Hematopoietic multipotent progenitor cell treated with erythropoietin and hydrocortisone succinate and interleukin-3 and kit ligand, for 4 days (in vitro differentiated cells): ENCODE data around the gene TCF4.
A peak's percentile ranks its signal among the peaks of the same experiment; 100 is the strongest.

Experiments
- DNase-seq: peaks from one replicate; pipeline ENCODE4 v3.0.0-alpha.2; 2015

Gene TCF4

DNA sequence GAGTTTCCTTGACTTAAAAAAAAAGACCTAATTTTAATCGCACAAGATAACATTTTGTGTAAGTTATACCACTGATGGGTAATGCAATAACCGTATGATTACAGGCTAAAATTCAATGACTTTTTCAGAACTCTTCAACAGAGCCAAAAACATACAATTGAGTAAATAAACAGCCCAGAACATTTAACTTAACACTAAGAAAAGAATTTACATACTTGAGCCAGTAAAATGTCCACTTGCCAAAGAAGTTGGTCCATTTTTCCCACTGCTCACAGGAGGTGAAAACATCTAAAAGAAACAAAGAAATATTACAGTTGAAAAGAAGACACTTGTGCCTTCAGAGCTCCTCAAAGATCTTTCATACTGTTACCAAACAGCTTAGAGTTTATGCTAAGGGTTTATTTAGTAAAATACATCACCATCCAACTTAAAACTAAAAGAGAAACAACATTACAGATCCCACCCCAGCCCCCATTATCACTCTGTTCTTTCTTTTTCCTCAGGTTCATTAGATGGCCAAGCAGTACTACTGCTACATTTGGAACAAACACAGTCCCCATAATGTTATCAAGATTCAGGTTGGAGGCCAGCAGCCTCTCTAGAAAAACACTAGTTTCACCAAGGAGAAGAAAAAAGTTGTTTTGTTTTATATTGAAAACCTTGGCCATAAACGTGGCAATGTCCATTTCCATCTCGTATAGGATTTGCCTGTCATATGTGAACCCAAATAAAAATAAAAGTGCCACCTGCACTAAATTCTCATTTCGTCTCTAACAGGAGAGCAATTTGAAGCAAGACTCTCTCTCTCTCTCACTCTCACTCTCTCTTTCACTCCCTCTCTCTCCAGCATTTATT lies 2.7 kb downstream of the TCF4 start:
- peak; percentile 29 for DNase-seq

DNA sequence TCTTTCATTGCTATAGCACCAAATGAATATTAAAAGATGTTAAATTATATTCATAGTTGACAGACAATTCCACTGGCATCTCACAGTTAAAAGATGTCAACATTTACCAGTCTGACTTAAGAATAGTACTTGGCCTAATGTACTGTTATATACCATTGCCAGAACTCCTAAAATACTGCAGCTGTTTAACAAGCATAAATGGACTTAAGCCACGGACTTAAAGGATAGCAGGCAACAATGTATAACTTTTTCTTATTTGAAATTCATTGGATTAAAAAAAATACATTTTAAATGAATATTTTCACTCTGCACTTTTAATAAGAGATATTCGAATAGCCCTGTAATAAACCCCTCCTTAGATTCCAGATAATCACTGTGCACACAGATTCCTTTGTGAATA lies 3.8 kb downstream of the TCF4 start:
- DNase-seq = no peak

DNA sequence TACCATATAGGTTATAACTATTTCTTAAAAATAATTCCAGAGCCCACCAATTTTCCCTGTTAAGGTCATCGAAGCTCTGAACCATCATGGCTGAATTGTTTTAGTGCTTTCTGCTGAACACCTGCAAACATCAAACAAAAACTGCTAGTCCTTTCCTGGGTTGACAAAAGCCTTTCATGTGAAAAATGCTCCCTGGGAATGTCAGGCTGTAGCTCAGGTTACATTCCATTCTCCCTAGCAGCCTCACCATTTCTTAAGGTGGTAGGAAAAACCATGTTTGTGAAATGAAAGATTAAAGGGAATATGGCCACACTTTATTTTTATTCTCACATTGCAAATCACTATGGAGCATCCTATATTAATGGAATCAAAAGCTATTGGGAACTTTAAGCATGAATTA lies 5.7 kb downstream of the TCF4 start:
- no peak for DNase-seq

DNA sequence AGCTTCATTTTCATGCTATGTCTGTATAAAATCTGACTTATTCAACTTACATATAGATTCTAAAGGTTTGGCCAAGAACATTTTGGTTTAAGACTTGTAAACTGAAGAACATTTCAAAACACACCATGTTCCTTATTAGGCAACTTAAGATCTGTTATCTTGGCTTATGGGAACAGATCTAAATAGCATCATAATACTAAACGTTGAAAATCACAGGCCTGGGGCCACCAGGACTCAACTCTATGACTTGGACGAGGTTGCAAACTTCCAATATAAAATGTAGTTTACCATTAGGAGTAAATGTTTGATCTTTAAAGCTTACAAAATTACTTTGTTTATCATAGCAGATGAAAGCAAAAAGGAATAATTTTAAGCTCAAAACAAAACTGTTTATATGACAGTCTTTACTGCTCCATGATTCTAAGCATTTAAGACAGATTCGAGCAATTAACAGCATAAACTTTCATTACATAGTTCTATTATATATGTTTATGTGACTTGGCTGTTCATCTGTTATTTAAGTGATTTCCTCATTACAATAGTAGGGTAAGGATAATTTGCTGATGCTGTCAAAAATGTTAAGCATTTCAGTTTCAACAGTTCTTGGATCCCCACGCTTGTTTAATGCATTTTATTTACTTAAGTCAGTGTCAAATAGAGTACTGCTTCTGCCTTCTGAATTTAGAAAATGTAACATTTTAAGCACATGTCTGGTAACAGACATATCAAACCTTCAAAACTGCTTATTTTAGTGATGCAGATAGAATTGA lies 8.3 kb downstream of the TCF4 start:
- DNase-seq = peak; percentile 41

DNA sequence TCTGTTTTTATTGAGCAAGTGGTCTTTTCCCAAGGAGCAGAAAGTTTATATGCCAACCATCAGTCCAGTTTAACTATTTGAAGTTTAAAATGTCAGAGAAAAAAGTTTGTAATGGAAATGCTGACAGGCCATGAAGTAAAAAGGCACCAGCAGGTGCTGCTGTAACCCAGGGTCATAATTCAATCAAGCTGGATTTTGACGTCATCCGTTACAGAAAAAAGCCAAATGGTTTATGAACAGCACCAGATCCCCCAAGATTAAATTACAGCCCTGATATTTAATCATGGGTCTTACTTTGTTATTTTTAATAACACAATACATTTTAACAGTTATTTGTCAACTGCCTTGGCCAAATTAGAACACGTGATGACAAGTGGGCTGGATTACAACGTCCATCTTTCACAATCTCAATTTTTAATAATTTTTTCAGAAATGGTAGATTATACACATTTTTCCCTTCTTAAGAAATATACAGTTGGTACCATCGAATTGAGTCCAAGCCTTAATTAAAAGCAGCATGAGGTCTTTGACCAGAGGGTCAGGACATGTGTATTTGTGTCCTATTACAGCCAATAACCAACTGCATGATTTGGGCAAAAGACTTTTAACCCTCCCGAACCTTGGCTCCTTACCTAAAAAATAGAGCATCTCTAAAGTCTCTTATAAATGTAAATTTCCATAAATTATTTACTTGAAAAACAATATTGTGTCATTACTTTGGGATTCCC lies 10.0 kb downstream of the TCF4 start:
- peak; percentile 64 for DNase-seq

DNA sequence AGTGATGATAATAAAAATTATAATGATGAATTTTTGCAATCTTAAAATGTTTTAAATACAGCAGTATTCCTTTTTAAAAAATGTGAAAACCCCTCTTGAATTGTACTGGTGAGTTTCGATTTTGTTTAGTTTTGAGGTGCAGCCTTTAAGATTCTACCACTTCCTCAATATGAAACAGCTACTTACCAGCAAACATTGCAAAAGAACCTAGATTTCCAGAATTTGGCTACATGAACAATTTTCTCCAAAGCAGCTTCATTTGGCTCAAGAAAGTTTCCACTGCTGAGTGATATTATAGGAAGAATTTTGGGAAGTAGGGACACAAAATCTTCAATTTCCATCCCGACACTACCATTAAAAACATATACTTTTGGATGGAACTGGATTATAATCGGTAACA lies 12.0 kb downstream of the TCF4 start:
- DNase-seq = peak; percentile 59

DNA sequence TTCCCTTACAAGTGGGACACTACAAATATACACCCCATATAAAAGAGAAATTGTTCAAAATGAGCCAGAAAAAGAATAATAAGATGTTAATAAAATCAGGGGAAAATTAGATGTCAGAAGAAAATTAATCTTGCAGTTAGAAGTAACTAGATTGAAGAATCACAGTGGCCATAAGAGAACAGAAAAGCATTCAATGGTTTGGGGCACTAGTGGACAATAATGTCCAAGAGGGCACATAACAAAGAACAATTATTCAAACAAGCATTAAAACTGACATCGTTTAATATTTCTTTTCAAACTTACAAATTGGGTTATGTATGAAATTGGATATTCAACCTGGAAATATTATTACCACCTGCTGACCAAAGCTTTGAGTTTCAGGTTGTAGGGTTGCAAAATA lies 12.9 kb downstream of the TCF4 start:
- DNase-seq = no peak

DNA sequence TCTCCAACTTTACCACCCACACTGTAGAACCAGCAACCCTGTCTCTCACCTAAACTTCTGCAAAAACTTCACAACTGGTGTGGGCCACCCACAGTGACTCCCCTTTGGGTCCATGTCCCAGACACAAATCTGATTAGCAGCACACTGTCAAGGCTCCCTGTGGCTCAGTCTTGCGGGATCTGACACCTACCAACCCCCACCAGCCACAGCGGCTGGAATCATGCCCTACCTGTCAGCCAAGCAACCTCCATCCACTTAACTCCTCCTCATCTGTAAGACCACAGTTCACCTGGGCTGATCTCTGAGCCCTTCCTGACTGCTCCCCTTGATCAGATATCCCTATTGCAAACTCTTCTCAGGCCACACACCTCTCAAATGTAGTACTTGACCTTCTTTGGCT lies 14.6 kb downstream of the TCF4 start:
- DNase-seq = no peak

DNA sequence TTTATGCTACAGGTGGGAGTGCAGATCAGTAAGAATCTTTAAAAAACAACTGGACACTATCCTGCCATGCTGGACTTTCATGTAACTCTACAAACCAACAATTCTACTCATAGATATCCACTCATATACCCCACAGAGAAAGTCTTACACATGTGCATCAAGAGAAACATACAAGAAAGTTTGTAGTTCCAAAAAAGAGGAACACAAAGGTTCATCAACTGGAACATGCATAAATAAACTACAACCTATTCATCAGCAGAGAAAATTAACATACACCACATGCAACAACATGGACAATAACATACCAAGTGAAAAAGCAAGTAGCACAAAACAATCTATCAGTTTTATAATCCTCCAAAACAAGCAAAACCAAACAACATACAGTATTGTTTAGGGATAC lies 17.0 kb downstream of the TCF4 start:
- no peak for DNase-seq

DNA sequence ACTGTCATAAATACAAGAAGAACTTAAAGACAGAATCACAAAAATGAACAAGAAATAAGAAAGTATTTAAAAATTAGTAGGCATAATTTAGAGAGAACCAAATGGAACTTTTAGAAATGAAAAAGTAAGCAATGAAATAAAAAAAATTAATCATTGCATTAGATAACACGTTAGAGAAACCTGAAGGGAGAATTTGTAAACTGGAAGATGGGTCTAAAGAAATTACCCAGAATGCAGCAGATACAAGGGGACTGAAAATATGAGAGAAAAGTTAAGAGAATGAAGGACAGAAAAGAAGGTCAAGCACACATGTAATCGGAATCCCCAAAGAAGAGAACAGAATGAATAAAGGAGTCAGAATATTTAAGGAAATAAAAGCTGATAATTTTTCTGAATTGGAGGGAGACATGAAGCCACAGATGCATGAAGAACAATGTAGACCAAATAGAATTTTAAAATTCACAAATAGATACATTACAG lies 21.5 kb downstream of the TCF4 start:
- no peak for DNase-seq

DNA sequence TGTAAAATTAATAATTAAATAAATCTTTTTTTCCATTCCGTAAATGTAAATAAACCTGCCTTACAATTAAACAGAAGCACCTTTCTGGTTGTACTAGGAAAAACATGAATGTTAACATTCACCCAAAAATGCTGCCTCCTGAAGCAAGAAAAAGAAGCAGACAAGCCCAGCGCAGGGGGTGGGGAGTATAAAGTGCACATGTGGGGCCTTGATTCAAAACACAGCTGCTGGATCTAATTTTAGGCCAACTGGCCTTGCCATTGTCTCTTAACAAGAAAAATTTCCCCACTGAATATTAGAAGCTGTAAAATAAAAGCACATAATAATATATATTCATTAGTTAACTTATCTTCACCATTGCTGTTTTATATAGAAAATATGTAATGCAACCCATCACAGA lies 28.3 kb downstream of the TCF4 start:
- no peak for DNase-seq

DNA sequence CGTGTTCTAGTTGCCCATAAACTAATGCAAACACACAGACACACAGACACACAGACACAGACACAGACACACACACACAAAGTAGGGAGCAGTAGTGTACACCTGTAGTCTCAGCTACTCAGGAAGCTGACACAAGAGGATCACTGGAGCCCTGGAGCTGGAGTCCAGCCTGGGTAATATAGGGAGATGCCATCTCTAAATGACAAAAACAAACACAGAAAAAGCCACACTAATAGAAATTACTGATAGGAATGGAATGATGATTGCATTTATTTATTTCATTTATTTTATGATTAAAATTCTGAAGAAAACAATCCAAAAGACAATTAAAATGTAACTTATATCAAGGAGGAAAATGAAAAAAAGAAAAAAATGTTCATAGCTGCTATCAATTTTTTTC lies 30.8 kb downstream of the TCF4 start:
- DNase-seq = no peak

DNA sequence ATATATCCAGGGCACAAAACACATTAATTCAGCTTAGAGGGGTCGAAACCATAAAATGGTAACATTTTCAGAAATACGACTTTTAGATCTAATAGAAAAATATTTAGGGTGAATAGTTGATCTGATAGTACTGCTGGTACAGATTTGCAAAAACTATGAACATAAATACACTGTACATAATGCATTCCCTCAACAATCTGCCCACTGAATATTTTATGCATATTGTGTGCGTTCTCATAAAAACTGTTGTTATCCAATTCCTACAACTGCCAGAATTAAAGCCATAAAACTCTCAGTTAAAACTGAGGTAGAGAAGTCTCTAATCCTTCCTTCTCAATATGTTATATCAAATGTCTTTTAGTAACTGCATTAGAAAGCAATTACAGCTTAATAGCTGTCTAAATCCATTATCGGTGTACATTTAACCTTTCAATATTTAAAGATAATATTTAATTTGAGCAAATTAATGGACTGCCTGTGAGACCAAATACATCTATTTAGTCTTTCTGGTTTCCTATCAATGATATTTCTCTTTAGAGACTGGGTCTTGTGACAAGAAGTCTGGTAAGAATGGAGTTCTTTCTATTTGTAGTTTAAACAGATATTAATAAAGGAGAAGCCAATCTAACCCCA lies 32.5 kb downstream of the TCF4 start:
- no peak for DNase-seq

DNA sequence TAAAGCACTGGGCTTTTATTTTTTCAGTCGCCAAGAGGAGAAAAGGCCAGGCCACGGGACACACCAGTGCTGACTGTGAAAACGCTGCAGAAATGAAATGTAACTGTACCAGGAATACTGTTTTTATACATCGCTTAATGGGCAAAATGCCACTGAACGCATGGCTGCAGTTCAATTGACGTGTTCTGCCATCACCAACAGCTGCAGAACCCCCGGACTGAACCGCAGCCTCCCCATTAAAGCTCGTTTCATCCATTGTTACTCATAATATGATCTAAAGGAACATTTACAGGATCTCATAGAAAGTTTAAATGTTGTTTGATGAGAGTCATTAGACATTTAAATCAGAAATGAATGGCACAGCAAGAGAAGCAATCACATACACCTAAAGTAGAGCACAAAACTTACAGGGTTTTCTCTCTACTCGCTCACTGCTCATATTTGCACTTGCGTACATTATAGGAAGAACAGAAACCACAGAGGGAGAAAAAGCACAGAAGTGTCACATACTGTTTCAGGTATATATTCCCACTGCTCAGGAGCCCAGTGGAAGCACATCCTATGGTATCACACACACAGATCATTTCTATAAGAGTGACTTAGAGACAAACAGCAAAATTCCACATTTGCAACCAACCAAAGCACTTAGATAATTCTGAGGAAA lies 35.3 kb downstream of the TCF4 start:
- no peak for DNase-seq

DNA sequence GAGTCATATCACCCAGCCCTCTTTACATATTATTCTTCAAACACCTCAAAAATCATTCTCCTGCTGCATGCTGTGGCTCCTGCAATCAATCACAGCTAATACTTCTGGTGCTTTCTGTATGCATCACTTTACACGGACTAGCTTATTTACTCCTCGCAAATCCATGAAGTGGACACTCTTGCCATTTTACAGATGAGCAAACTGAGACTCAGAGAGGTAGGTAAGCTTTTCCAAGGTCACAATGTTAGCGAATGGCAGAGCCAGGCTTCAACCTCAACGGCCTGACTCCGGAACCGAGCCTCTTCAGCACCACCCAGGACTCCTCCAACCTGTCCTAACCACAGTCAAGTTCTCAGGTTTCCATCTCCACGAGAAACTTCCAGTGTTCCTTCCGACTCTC lies 36.8 kb downstream of the TCF4 start:
- no peak for DNase-seq

DNA sequence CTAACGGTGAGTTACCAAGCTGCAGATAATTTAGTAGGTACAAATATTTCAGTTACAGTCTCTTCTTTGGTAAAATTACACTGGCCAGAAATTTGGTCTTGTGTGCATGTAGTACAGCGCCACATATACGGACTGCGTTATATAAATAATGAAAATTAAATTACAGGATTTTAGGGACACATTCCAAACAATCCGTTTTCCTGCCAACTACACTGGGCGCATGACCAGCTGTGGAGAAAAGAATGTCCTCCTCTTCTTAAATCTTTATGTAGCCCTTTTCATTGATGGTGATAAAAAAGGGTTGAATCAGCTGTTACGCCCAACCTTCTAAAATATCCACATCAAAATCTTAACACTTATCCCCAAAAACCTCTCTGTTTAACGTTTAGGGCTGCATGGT lies 37.5 kb downstream of the TCF4 start:
- no peak for DNase-seq

DNA sequence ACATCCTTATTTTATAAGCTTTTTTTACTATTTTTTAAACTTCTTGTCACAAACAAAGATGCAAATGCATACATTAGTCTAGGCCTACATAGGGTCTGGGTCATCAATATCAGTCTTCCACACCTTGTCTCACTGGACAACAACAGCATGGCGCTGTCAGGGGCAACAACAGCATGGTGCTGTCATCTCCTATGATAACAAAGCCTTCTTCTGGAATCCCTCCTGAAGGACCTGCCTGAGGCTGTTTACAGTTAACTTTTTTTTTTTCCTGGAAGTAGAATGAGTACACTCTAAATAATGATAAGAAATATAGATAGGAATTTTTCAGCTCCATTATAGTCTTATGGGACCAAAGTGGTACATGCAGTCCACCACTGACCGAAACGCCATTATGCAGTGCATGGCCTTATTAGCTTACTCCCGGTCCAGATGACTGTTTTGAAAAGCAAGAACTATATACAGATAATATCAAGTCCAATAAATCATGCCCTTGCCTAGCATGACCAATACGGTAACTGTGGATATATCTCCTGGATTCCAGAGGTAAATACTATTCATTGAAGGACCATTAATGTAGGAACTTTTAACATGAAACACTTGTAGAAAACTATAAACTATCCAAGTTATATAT lies 38.4 kb downstream of the TCF4 start:
- no peak for DNase-seq

DNA sequence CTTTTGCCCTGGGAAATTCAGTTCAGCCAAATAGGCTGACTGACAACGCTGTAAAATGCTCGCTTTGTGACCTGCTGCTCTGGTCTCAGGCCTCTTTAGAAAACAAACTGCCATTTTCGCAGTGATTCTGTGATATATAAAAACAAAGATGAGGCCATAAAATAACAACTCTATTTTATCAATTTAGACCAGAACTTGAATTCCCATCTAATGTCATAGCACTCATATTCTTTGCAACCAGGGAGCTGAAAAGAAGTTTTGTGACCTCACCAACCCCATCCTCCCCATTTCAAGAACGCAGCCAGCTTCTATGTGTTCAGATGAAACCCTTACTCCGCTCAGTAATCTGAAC lies 40.3 kb downstream of the TCF4 start:
- DNase-seq = no peak

DNA sequence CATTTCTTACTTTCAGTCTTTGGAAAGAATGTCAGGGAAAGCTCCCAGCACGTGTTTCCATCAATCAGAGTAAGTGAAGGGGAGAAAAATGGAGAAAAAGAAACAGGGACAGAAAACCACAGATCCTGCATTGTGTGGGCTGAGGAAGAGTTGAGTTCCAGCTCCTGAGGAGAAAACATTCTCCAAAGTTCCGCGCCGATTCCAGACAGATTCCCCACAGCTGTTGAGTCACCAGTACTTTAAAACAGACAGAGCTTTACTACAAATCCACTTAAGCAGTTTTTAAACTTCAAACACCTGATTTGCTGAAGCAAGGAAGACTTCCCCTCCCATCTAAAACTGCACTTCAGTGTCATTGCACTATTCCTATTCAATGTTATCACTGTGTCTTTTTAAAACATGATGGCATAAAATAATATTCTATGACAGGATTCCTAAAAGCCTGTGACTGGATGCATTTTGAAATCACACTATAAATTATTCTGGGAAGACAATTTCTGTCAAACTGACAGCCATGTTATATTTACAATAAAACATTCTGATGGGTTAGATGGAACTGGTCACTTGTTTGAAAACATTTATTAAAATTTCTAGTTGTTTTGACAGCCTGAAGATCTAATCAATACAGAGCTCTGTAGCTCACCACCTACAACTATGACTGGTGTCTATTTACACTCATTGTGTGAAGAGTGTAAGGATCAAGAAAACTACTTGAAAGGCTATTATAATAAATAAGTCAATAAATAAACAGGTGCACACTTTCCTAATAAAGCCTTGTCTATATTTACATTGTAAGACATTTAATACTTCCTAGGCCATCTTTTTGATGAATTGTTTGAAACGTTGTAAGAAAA lies 40.9 kb downstream of the TCF4 start:
- DNase-seq = no peak

DNA sequence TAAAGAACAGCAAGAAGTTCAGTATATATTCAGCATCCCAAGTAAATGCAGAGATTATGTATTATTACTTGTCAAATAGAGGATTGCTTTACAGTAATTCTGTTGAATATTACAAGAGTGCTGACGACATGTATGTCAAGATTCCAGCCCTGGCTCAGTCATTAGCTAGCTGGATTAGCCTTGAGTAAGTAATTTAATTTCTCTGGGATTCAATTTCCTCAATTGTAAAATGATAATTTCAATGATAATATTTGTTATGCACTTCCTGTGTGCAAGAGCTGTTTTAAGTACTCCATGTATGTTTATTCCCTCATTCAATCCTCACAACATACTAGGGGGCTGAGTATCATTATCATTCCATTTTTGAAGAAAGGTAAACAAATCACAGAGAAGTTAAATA lies 44.0 kb downstream of the TCF4 start:
- no peak for DNase-seq

DNA sequence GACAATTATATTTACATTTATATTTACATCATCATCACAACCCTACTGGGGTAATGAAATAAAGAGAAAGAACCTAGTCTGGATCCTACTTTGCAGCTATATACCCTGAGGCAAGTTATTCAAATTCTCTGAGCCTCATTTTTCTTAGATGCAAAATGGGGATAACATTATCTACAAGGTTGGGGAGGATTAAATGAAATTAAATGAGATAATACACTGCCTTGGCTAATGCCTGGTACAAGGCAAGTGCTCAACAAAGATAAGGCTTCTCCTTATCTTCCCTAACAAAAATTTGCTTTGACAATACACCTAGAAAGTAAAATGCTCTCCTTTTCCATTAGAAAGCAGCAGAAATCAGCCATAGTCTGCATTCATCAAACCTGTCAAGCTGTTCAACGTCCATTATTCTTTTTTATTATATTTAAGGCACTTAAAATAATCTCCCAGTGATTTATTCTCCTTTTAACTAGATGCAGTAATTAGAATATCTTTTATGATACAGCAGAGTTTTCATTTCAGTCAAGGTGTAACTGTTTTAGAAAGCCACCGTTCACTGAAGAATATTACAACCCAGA lies 44.8 kb downstream of the TCF4 start:
- DNase-seq = peak; percentile 18
